ENCODE results near the gene HOXD11.

DNA sequence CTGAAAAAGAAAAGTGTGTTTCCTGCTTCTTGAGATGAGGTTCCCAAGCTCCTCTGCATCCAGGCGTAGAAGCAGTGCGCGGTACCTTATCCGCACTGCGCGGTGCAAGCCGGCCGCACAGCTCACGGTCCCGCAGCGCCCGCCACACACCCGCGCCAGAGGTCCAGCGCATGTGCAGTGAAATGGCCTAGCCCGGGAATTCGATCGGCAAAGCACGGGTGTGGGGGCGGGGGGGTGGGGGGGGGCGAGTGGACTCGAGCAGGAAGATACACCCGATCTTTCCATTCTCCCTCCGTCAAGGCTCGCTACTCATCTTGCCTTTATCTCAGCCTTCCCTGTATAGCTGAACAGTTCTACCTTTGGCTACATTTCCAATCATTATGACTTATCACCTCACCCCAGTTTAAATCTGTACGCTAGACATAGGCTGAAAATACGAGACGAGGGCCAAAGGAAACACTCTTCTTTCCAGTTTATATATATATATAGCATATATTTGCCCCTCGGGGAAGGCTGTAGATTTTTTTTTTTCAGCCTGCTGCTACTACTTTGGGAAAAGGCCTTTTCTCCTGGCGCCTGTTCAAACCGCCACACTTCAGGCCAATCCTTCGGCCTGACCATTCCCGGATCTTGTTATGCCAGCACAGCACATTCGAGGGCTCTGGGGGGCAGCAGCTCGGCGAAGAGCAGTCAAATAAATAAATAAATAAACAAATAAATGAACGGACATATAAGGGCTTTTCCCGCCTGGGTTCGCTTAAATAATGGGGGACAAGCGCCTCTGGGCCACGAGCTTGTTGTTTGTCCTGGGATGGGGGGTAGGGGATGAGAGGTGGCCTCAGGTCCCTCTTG is 32.8 kb downstream of the HOXD11 start:
- TF ChIP-seq, protein P1, sequence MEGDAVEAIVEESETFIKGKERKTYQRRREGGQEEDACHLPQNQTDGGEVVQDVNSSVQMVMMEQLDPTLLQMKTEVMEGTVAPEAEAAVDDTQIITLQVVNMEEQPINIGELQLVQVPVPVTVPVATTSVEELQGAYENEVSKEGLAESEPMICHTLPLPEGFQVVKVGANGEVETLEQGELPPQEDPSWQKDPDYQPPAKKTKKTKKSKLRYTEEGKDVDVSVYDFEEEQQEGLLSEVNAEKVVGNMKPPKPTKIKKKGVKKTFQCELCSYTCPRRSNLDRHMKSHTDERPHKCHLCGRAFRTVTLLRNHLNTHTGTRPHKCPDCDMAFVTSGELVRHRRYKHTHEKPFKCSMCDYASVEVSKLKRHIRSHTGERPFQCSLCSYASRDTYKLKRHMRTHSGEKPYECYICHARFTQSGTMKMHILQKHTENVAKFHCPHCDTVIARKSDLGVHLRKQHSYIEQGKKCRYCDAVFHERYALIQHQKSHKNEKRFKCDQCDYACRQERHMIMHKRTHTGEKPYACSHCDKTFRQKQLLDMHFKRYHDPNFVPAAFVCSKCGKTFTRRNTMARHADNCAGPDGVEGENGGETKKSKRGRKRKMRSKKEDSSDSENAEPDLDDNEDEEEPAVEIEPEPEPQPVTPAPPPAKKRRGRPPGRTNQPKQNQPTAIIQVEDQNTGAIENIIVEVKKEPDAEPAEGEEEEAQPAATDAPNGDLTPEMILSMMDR (IDR thresholded peaks at IDR 0.05): no peak
- TF ChIP-seq POLR2A (IDR thresholded peaks at IDR 0.05) (no peak), POLR2AphosphoS5 (IDR thresholded peaks at IDR 0.05) (no peak), EP300 (IDR thresholded peaks at IDR 0.05) (no peak)

Data from stomach (tissue), 4 donors.